Fibroblast of mammary gland (primary cell): ENCODE results near the gene CRAMP1.
"Not testable (repeated sequence)": the region's sequence is repeated elsewhere in the genome, so short reads cannot be mapped to it uniquely, and the experiment has no call there.

Experiments used
- DNase-seq: peaks from one replicate; pipeline ENCODE4 v3.0.0-alpha.2; 2010; ENCODE audit warnings: low read depth
- H3K4me3 ChIP-seq: 2 replicates; pipeline ENCODE4 v1.5.1; 2011; ENCODE audit warnings: low read depth, mild to moderate bottlenecking, low read length, moderate library complexity; ENCODE audit not compliant: control insufficient read depth
- TF ChIP-seq, protein P1 (sequence below): conservative IDR thresholded peaks from 2 replicates; pipeline ENCODE4 v1.5.1; 2011; ENCODE audit warnings: low read depth, low read length, inconsistent platforms; ENCODE audit not compliant: control insufficient read depth, insufficient read depth

The CRAMP1 gene

DNA sequence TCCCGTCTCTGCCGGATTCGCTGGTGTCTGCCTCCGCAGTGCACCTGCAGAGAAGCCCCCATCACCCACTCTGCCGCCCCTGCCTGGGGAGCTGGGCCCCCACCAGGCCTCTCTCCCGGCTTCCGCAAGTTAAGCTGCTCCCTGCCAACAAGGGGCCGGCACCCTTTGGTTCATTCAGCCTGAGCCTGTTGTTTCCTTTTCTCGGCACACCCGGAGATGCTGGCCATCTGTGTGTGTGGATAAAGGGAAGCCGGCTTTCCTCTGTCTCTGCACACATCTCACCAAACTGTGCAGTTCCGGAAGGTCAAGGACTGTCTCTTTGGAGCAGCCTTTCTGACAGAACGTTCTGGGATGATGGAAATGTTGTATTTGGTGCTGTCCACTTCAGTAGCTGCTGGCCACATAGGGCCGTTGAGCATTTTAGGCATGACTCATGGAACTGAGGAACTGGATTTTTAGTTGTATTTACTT is 100.7 kb downstream of the CRAMP1 start:
- H3K4me3 ChIP-seq: no peak overlapping the region
- DNase-seq: peak; percentile 38
- TF ChIP-seq, protein P1, sequence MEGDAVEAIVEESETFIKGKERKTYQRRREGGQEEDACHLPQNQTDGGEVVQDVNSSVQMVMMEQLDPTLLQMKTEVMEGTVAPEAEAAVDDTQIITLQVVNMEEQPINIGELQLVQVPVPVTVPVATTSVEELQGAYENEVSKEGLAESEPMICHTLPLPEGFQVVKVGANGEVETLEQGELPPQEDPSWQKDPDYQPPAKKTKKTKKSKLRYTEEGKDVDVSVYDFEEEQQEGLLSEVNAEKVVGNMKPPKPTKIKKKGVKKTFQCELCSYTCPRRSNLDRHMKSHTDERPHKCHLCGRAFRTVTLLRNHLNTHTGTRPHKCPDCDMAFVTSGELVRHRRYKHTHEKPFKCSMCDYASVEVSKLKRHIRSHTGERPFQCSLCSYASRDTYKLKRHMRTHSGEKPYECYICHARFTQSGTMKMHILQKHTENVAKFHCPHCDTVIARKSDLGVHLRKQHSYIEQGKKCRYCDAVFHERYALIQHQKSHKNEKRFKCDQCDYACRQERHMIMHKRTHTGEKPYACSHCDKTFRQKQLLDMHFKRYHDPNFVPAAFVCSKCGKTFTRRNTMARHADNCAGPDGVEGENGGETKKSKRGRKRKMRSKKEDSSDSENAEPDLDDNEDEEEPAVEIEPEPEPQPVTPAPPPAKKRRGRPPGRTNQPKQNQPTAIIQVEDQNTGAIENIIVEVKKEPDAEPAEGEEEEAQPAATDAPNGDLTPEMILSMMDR: no peak

DNA sequence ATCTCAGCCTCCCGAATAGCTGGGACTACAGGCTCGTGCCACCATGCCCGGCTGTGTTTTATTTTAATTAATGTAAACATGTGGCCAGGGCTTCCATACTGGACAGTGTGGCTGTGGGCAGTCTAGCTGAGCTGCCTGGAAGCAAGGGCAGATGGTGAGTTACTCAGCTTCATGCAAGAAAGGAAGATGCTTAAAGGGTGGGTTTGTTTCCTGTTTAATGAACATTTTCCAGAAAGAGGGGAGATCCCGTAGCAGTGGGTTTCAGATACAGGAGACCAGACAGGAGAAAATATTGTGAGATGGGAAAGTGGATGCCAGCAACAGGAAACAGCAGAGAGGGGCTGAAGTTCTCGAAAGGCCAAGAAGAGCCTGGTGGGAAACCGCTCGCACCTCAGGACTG is 101.2 kb downstream of the CRAMP1 start:
- TF ChIP-seq, protein P1: no peak
- H3K4me3 ChIP-seq: no peak overlapping the region
- no peak for DNase-seq

DNA sequence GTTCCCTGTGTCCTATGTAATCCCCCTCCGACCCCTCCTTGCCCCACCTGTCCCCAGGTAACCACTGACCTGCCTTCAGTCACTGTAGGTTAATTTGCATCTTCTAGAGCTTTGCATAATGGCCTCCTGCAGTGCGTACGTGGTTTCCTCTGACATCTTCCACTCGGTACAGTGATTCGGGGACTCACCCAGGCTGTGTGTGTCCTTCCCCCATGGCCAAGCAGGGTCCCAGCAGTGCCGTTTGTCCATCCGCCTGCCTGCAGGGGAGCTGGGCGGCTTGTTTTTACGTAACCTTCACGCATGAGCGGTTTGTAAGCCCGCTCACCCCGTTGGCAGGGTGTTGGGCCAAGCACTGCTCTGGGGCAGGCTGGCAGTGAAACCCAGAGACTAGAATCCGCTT is 101.8 kb downstream of the CRAMP1 start:
- TF ChIP-seq, protein P1: no peak
- no peak overlapping the region for H3K4me3 ChIP-seq
- DNase-seq: no peak

DNA sequence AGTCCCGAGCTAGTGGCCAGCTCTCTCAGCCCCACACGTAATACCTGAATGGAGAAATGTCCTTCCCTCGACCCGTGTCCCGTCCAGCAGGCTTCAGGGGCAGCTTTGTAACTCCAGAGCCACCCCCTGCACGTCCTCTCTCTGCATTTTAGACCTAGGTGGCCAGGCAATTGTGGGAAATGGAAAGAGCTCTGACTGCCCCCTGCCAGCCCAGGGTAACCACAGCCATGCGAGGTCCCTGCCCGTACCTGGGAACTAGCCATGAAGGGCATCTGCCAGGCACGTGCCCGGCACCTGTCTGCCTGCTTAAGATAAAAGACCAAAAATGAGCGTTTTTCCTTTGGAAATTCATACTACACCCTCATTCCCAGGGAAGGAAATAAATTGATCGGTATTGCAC is 103.1 kb downstream of the CRAMP1 start:
- TF ChIP-seq, protein P1: no peak
- DNase-seq: no peak
- H3K4me3 ChIP-seq: no peak overlapping the region

DNA sequence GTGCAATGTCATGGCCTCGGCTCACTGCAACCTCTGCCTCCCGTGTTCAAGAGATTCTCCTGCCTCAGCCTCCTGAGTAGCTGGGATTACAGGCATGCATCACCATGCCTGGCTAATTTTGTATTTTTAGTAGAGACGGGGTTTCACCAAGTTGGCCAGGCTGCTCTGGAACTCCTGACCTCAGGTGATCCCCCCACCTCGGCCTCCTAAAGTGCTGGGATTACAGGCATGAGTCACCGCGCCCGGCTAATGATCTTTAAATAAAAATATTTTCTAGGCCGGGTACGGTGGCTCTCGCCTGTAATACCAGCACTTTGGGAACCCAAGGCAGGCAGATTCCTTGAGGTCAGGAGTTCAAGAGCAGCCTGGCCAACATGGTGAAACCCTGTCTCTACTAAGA is 106.1 kb downstream of the CRAMP1 start:
- not testable (repeated sequence) for DNase-seq

DNA sequence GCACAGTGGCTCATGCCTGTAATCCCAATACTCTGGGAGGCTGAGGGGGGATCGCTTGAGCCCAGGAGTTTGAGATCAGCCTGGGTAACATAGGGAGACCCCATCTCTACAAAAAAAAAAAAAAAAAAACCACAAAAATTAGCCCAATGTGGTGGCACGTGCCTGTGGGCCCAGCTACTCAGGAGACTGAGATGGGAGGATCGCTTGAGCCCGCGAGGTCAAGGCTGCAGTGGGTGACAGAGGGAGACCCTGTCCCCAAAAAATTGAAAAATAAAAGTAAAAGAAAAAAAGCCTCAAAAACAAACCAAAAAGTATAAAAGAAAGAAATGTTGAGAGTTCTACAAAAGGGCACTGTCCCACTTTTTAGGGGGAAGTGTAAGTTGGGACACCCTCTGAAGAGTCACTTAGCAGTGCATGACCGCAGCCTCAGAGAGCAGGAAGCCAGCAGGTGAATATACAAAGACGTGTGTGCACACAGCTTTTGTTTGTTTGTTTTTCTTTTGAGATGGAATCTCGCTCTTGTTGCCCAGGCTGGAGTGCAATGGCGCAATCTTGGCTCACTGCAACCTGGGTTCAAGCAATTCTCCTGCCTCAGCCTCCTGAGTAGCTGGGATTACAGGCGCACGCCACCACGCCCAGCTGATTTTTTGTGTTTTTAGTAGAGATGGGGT is 107.5 kb downstream of the CRAMP1 start:
- not testable (repeated sequence) for H3K4me3 ChIP-seq, DNase-seq

More for the DNA sequence above, 106.1 kb downstream of the CRAMP1 start:
- not testable (repeated sequence) for H3K4me3 ChIP-seq

DNA sequence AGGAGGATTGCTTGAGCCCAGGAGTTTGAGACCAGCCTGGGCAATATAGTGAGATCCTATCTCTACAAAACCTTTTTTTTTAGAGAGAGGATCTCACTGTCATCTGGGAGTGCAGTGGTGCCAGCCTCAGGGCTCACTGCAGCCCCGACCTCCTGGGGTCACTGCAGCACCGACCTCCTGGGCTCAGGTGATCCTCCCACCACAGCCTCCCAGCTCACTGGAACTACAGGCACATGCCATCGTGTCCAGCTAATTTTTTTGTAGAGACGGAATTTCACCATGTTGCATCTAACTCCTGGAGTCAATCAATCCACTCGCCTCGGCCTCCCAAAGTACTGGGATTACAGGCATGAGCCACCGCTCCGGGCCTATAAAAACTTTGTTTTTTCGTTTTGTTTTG is 109.2 kb downstream of the CRAMP1 start:
- TF ChIP-seq, protein P1: no peak
- DNase-seq: no peak
- H3K4me3 ChIP-seq: no peak overlapping the region
